Trophoblast cell (in vitro differentiated cells and primary cell): ENCODE results near the gene MPZL2.

Experiments
- DNase-seq, 2 donors: peaks; one replicate each; pipeline ENCODE4 v3.0.0-alpha.2; 2016
- H2AFZ ChIP-seq: 2 replicates; pipeline ENCODE4 v1.6.1; 2013; ENCODE audit warnings: low read length, moderate library complexity, mild to moderate bottlenecking; ENCODE audit not compliant: insufficient read depth, poor library complexity
- H2AK5ac ChIP-seq: 2 replicates; pipeline ENCODE4 v1.6.1; 2013; ENCODE audit warnings: mild to moderate bottlenecking, low read length
- H2BK120ac ChIP-seq: 2 replicates; pipeline ENCODE4 v1.6.1; 2013; ENCODE audit warnings: low read length, mild to moderate bottlenecking, moderate library complexity; ENCODE audit not compliant: insufficient read depth, poor library complexity
- H2BK12ac ChIP-seq: 2 replicates; pipeline ENCODE4 v1.6.1; 2013; ENCODE audit warnings: mild to moderate bottlenecking, low read length, moderate library complexity
- H2BK5ac ChIP-seq: 2 replicates; pipeline ENCODE4 v1.6.1; 2013; ENCODE audit warnings: low read length, low read depth, moderate library complexity, mild to moderate bottlenecking; ENCODE audit not compliant: poor library complexity
- H3K14ac ChIP-seq: 2 replicates; pipeline ENCODE4 v1.6.1; 2013; ENCODE audit warnings: mild to moderate bottlenecking, low read length
- H3K18ac ChIP-seq: 2 replicates; pipeline ENCODE4 v1.6.1; 2013; ENCODE audit warnings: mild to moderate bottlenecking, low read length
- H3K23ac ChIP-seq: 2 replicates; pipeline ENCODE4 v1.6.1; 2013; ENCODE audit warnings: low read length
- H3K27ac ChIP-seq: 2 replicates; pipeline ENCODE4 v1.5.1; 2013; ENCODE audit warnings: low read depth, mild to moderate bottlenecking, inconsistent platforms, low read length, moderate library complexity
- H3K27me3 ChIP-seq: 2 replicates; pipeline ENCODE4 v1.6.1; 2013; ENCODE audit warnings: inconsistent platforms, mild to moderate bottlenecking, low read length, moderate library complexity; ENCODE audit not compliant: insufficient read depth
- H3K36me3 ChIP-seq, 2 experiments: 1 replicate in 1 of 2; 2 replicates in 1 of 2; pipeline ENCODE4 v1.6.1; 2013; ENCODE audit warnings: low read length in 2 of 2, mild to moderate bottlenecking in 2 of 2, moderate library complexity in 1 of 2; ENCODE audit not compliant: insufficient read depth in 2 of 2, control insufficient read depth in 1 of 2
- H3K4ac ChIP-seq: 2 replicates; pipeline ENCODE4 v1.6.1; 2013; ENCODE audit warnings: low read depth, mild to moderate bottlenecking, low read length, moderate library complexity
- H3K4me1 ChIP-seq, 2 experiments: 1 replicate in 1 of 2; 2 replicates in 1 of 2; pipeline ENCODE4 v1.6.1; 2013; ENCODE audit warnings: low read length in 2 of 2, mild to moderate bottlenecking in 2 of 2, moderate library complexity in 1 of 2; ENCODE audit not compliant: insufficient read depth in 2 of 2, control insufficient read depth in 1 of 2
- H3K4me2 ChIP-seq: 2 replicates; pipeline ENCODE4 v1.6.1; 2013; ENCODE audit warnings: inconsistent platforms, mild to moderate bottlenecking, low read length, moderate library complexity
- H3K4me3 ChIP-seq: 2 replicates; pipeline ENCODE4 v1.5.1; 2013; ENCODE audit warnings: mild to moderate bottlenecking, low read depth, low read length, inconsistent platforms
- H3K79me1 ChIP-seq: one replicate; pipeline ENCODE4 v1.6.1; 2013; ENCODE audit warnings: low read length
- H3K79me2 ChIP-seq: 2 replicates; pipeline ENCODE4 v1.6.1; 2013; ENCODE audit warnings: low read length, mild to moderate bottlenecking; ENCODE audit not compliant: control insufficient read depth, insufficient read depth, poor library complexity
- H3K9ac ChIP-seq: 2 replicates; pipeline ENCODE4 v1.6.1; 2013; ENCODE audit warnings: mild to moderate bottlenecking, low read length
- H3K9me3 ChIP-seq: 2 replicates; pipeline ENCODE4 v1.6.1; 2013; ENCODE audit warnings: low read depth, mild to moderate bottlenecking, control low read depth, inconsistent platforms, low read length; ENCODE audit not compliant: insufficient read depth
- H4K12ac ChIP-seq: 2 replicates; pipeline ENCODE4 v1.6.1; 2013; ENCODE audit warnings: low read depth, mild to moderate bottlenecking, low read length, moderate library complexity
- H4K8ac ChIP-seq: 2 replicates; pipeline ENCODE4 v1.6.1; 2013; ENCODE audit warnings: low read depth, mild to moderate bottlenecking, low read length, moderate library complexity
- H4K91ac ChIP-seq: one replicate; pipeline ENCODE4 v1.6.1; 2013; ENCODE audit warnings: low read depth, mild to moderate bottlenecking, low read length, moderate library complexity
- WGBS: extraction: QIAGEN DNeasy Blood & Tissue Kit; methylation state at CpG from one replicate; pipeline ENCODE4 v1.1.7; 2013; ENCODE audit warnings: missing lambda C conversion rate; ENCODE audit not compliant: insufficient read length, insufficient coverage; ENCODE audit errors: extremely low coverage; 5-methylcytosine and 5-hydroxymethylcytosine counted together

MPZL2 gene

GRCh38 chr11:118252688-118253087 lies 11.4 kb downstream of the MPZL2 start:
- Histone ChIP-seq H3K14ac (no peak overlapping the region), H3K79me2 (peaks cover 3% of the 10 kb centered on the region), H2AK5ac (no peak overlapping the region), H3K4ac (no peak overlapping the region), H3K9me3 (peaks cover 2% of the 10 kb centered on the region), H3K27me3 (no peaks in the 10 kb centered on the region), H4K8ac (no peak overlapping the region), H3K9ac (no peak overlapping the region), H3K4me2 (peak overlapping the region; percentile 82), H3K79me1 (peaks cover 5% of the 10 kb centered on the region), H2AFZ (no peak overlapping the region), H4K91ac (no peak overlapping the region), H4K12ac (no peak overlapping the region), H3K4me1 (no peaks in the 10 kb centered on the region), H3K36me3 (no peaks in the 10 kb centered on the region), H2BK5ac (no peak overlapping the region), H3K4me3 (no peak overlapping the region), H3K23ac (no peak overlapping the region), H3K18ac (no peak overlapping the region), H3K27ac (no peak overlapping the region), H2BK120ac (no peak overlapping the region), H2BK12ac (no peak overlapping the region)
- no CpG with 5 or more reads among the region's 3 CpGs for WGBS
- no peak for DNase-seq

DNA sequence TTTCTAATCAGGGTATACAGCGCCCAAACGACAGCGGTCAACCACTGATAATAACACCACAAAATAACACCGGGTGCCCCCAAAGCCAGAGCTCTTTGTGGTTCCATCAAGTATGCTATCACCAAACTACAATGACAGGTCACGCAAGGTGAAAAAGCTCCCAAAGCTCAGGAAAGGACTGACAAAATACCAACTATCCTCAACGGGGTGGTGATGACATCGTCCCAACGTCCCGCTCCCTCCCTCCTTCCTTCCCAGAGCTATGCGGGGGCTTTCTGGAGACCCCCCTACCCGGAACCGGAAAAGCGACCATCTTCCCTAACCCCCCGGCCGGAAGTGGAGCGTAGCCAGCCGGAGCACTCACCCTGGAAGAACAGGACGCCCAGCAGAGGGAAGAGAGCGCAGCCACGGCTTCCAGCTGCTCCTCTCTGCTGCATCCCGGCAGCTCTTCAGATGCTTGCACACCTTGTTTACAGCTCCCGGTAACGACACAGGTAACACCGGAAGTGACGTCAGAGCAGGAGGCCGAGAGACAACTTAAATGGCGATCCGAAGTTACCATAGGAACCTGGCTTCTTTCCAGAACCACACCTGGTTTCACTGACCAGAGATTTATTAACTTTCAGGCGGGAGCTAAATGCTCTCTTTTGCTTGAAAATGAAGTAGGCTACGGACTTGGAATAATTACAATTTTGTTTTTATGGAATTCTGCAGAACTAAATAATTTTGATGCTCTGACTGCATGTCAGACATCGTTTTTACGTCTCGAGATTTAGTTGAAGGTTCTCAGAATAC lies 12.0 kb downstream of the MPZL2 start, which contains the start of gene MPZL3:
Gene MPZL3 (minus strand): TSS at position 508 of the 795 bp plus-strand sequence. CDS start 71 bp downstream, at position 437.
- no peaks in the 10 kb centered on the region for H3K36me3 ChIP-seq
- DNase-seq = peak; percentile 75 to 87
- WGBS = no CpG with 5 or more reads among the region's 33 CpGs

GRCh38 chr11:118247041-118247440 lies 17.1 kb downstream of the MPZL2 start:
- no peak overlapping the region for H2BK12ac ChIP-seq
- WGBS = no CpG with 5 or more reads among the region's 1 CpG
- no peak overlapping the region for H2AFZ ChIP-seq
- no peak overlapping the region for H3K23ac ChIP-seq
- H3K36me3 ChIP-seq = no peaks in the 10 kb centered on the region
- peaks cover under 1% of the 10 kb centered on the region for H3K9me3 ChIP-seq
- H3K27me3 ChIP-seq = no peaks in the 10 kb centered on the region
- H3K14ac ChIP-seq = no peak overlapping the region
- DNase-seq = no peak
- H3K4me3 ChIP-seq = no peak overlapping the region
- no peak overlapping the region for H3K4ac ChIP-seq
- no peak overlapping the region for H2BK5ac ChIP-seq
- H2BK120ac ChIP-seq = no peak overlapping the region
- H3K4me2 ChIP-seq = no peak overlapping the region
- peaks cover 4% of the 10 kb centered on the region for H3K79me1 ChIP-seq
- H3K79me2 ChIP-seq = peaks cover 2% of the 10 kb centered on the region
- no peak overlapping the region for H4K8ac ChIP-seq
- H3K27ac ChIP-seq = no peak overlapping the region
- no peak overlapping the region for H4K12ac ChIP-seq
- H4K91ac ChIP-seq = no peak overlapping the region
- H2AK5ac ChIP-seq = no peak overlapping the region
- H3K18ac ChIP-seq = no peak overlapping the region
- no peaks in the 10 kb centered on the region for H3K4me1 ChIP-seq
- H3K9ac ChIP-seq = no peak overlapping the region

More for the DNA sequence above, 12.0 kb downstream of the MPZL2 start, which contains the start of gene MPZL3:
- Histone ChIP-seq H3K14ac (peak within 1 kb of the TSS; percentile 98), H2BK5ac (peak within 1 kb of the TSS; percentile 90), H3K4me1 (no peaks in the 10 kb centered on the region), H3K23ac (no peak within 1 kb of the TSS), H3K79me2 (peaks cover 3% of the 10 kb centered on the region), H3K4ac (peak within 1 kb of the TSS; percentile 92), H4K91ac (peak within 1 kb of the TSS; percentile 100), H3K4me2 (peak within 1 kb of the TSS; percentile 82), H2BK12ac (peak within 1 kb of the TSS; percentile 90), H2AK5ac (no peak within 1 kb of the TSS), H3K9ac (peak within 1 kb of the TSS; percentile 78), H4K8ac (peak within 1 kb of the TSS; percentile 100), H3K27ac (peak within 1 kb of the TSS; percentile 95), H2AFZ (peak within 1 kb of the TSS; percentile 100), H3K27me3 (no peaks in the 10 kb centered on the region), H3K4me3 (peak within 1 kb of the TSS; percentile 92), H3K9me3 (peaks cover 2% of the 10 kb centered on the region), H2BK120ac (peak within 1 kb of the TSS; percentile 98), H3K79me1 (peaks cover 5% of the 10 kb centered on the region), H4K12ac (peak within 1 kb of the TSS; percentile 100), H3K18ac (peak within 1 kb of the TSS; percentile 89)

- Histone ChIP-seq H4K8ac (no peak overlapping the region), H3K36me3 (no peaks in the 10 kb centered on the region), H2BK120ac (no peak overlapping the region), H2AFZ (no peak overlapping the region), H3K79me2 (no peaks in the 10 kb centered on the region), H2AK5ac (no peak overlapping the region), H3K27ac (no peak overlapping the region), H3K4me1 (peaks cover 5 to 8% of the 10 kb centered on the region in 2 experiments), H2BK5ac (no peak overlapping the region), H3K4me2 (no peak overlapping the region), H3K27me3 (no peaks in the 10 kb centered on the region), H3K79me1 (no peaks in the 10 kb centered on the region), H2BK12ac (no peak overlapping the region), H3K9me3 (no peaks in the 10 kb centered on the region), H3K4me3 (no peak overlapping the region), H3K14ac (no peak overlapping the region), H3K23ac (no peak overlapping the region), H4K91ac (no peak overlapping the region), H3K18ac (no peak overlapping the region), H4K12ac (no peak overlapping the region), H3K4ac (no peak overlapping the region), H3K9ac (no peak overlapping the region)
- DNase-seq = no peak
- WGBS = no CpG with 5 or more reads among the region's 3 CpGs
Observed at GRCh38 chr11:118245936-118246562, 18.0 kb downstream of the MPZL2 start.
